Skeletal muscle tissue (tissue), 4 donors: ENCODE results near the gene PDZD8. TPM values are rescaled to one million over a fixed set of nuclear protein-coding genes. Genes with fewer than 3 reads are reported as not detected.

Experiments used
- H3K27ac ChIP-seq: one replicate; pipeline ENCODE4 v1.7.0; 2013; ENCODE audit warnings: mild to moderate bottlenecking, low read depth, low read length, inconsistent platforms
- H3K27me3 ChIP-seq, 3 donors: one replicate each; pipeline ENCODE4 v1.7.0; 2013; ENCODE audit warnings: low read length in 3 of 3; ENCODE audit not compliant: control insufficient read depth in 3 of 3, insufficient read depth in 3 of 3
- H3K36me3 ChIP-seq, 3 donors: one replicate each; pipeline ENCODE4 v1.7.0; 2013; ENCODE audit warnings: low read length in 3 of 3; ENCODE audit not compliant: control insufficient read depth in 3 of 3, insufficient read depth in 3 of 3
- H3K4me1 ChIP-seq, 3 donors: one replicate each; pipeline ENCODE4 v1.7.0; 2013; ENCODE audit warnings: low read length in 3 of 3, mild to moderate bottlenecking in 3 of 3; ENCODE audit not compliant: control insufficient read depth in 3 of 3, insufficient read depth in 3 of 3
- H3K4me3 ChIP-seq, 3 donors: one replicate each; pipeline ENCODE4 v1.7.0; 2013; ENCODE audit warnings: low read length in 3 of 3
- H3K9ac ChIP-seq, 3 donors: one replicate each; pipeline ENCODE4 v1.7.0; 2013; ENCODE audit warnings: low read length in 3 of 3, mild to moderate bottlenecking in 3 of 3, moderate library complexity in 2 of 3, low read depth in 1 of 3
- H3K9me3 ChIP-seq, 3 donors: one replicate each; pipeline ENCODE4 v1.7.0; 2013; ENCODE audit warnings: low read length in 3 of 3; ENCODE audit not compliant: control insufficient read depth in 3 of 3
- total RNA-seq: library from RNA; depleted of rRNA; stranded (reverse); fragments of >200 nt; gene quantifications from one replicate; pipeline ENCODE4 v1.2.3, GENCODE V29; 2014
- donor health status: Osteomylitis.

The PDZD8 gene
- total RNA-seq, 1 donor from 2014 or later = 7.8 TPM

GRCh38 chr10:117412469-117413010 lies 37.3 kb upstream of the PDZD8 start:
- no peaks in the 10 kb centered on the region for H3K36me3 ChIP-seq
- no peaks in the 10 kb centered on the region for H3K9me3 ChIP-seq
- H3K27me3 ChIP-seq = no peaks in the 10 kb centered on the region
- no peak overlapping the region for H3K27ac ChIP-seq
- no peak overlapping the region for H3K9ac ChIP-seq
- no peaks in the 10 kb centered on the region for H3K4me1 ChIP-seq
- H3K4me3 ChIP-seq = no peak overlapping the region

GRCh38 chr10:117411479-117412399 lies 36.5 kb upstream of the PDZD8 start:
- H3K4me1 ChIP-seq = no peaks in the 10 kb centered on the region
- H3K9me3 ChIP-seq = no peaks in the 10 kb centered on the region
- no peak overlapping the region for H3K27ac ChIP-seq
- H3K4me3 ChIP-seq = no peak overlapping the region
- no peaks in the 10 kb centered on the region for H3K27me3 ChIP-seq
- no peaks in the 10 kb centered on the region for H3K36me3 ChIP-seq
- no peak overlapping the region for H3K9ac ChIP-seq

- no peaks in the 10 kb centered on the region for H3K9me3 ChIP-seq
- no peak overlapping the region for H3K27ac ChIP-seq
- H3K9ac ChIP-seq = no peak overlapping the region
- no peak overlapping the region for H3K4me3 ChIP-seq
- no peaks in the 10 kb centered on the region for H3K4me1 ChIP-seq
- no peaks in the 10 kb centered on the region for H3K27me3 ChIP-seq
- no peaks in the 10 kb centered on the region for H3K36me3 ChIP-seq
Measured at GRCh38 chr10:117410557-117410956, 35.3 kb upstream of the PDZD8 start.

DNA sequence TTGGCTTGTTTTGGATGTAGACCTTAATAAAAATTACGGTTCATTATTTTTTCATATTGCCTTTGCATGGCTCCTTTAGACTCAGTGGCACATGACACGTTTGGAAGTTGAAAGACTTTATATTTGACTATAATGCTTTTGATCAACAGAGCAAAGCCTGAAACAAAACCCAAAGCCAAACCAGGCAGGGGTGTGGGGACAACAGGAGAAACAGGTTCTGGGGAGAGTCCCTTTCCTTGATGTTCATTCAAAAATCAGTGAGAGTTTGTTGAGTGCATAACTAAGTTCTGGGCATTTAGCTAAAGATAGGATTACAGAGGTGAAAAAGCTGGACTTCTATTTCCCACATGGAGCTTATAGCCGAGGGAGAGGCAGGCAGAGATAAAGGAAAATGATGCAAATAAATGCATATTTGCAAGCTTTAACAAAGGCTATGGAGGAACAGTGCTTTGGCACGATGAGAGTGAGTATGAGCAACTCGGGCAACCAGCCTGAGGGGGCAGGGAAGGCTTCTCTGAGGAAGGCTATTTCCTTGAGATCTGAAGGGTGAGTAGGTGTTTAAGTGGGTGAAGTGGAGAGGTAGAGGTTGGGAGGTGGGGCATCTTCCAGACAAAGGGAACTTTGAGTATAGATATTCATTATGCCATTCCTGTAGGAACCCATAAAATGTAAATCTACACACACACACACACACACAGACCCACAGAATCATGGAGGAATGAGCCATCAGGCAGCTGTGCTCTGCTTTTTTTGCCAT lies 34.5 kb upstream of the PDZD8 start:
- H3K9ac ChIP-seq = no peak overlapping the region
- H3K4me1 ChIP-seq = no peaks in the 10 kb centered on the region
- H3K9me3 ChIP-seq = no peaks in the 10 kb centered on the region
- no peaks in the 10 kb centered on the region for H3K36me3 ChIP-seq
- no peaks in the 10 kb centered on the region for H3K27me3 ChIP-seq
- H3K27ac ChIP-seq = no peak overlapping the region
- H3K4me3 ChIP-seq = no peak overlapping the region

- H3K4me3 ChIP-seq = no peak overlapping the region
- H3K27ac ChIP-seq = no peak overlapping the region
- H3K36me3 ChIP-seq = no peaks in the 10 kb centered on the region
- no peaks in the 10 kb centered on the region for H3K27me3 ChIP-seq
- H3K4me1 ChIP-seq = no peaks in the 10 kb centered on the region
- no peak overlapping the region for H3K9ac ChIP-seq
- H3K9me3 ChIP-seq = no peaks in the 10 kb centered on the region
Measured at GRCh38 chr10:117408436-117409384, 33.5 kb upstream of the PDZD8 start.

DNA sequence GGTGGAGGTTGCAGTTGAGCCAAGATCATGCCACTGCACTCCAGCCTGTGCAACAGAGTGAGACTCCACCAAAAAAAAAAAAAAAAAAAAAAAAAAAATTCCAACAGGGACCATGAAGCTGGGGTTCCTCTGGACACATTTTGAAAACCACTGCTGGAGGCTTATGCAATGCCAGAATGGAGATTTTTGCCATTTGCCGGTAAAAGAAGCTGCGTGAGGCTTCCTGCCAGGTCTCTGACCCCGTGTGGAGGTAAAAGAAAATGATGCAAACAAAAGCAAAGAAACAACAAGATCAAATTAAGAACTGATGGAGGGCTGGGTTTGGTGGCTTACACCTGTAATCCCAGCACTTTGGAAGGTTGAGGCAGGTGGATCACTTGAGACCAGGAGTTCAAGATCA lies 30.5 kb upstream of the PDZD8 start:
- peaks cover 0 to 3% (median 0%) of the 10 kb centered on the region in 3 donors for H3K27me3 ChIP-seq
- H3K9ac ChIP-seq = no peak overlapping the region
- no peak overlapping the region for H3K4me3 ChIP-seq

GRCh38 chr10:117400329-117400728 lies 25.1 kb upstream of the PDZD8 start:
- peaks cover 0 to 3% (median 0%) of the 10 kb centered on the region in 3 donors for H3K27me3 ChIP-seq
- H3K4me3 ChIP-seq = no peak overlapping the region
- H3K9me3 ChIP-seq = no peaks in the 10 kb centered on the region
- H3K9ac ChIP-seq = no peak overlapping the region
- H3K27ac ChIP-seq = no peak overlapping the region
- H3K36me3 ChIP-seq = no peaks in the 10 kb centered on the region
- no peaks in the 10 kb centered on the region for H3K4me1 ChIP-seq

More for the DNA sequence above, 30.5 kb upstream of the PDZD8 start:
- H3K9me3 ChIP-seq = no peaks in the 10 kb centered on the region
- H3K27ac ChIP-seq = no peak overlapping the region
- no peaks in the 10 kb centered on the region for H3K4me1 ChIP-seq
- H3K36me3 ChIP-seq = no peaks in the 10 kb centered on the region

DNA sequence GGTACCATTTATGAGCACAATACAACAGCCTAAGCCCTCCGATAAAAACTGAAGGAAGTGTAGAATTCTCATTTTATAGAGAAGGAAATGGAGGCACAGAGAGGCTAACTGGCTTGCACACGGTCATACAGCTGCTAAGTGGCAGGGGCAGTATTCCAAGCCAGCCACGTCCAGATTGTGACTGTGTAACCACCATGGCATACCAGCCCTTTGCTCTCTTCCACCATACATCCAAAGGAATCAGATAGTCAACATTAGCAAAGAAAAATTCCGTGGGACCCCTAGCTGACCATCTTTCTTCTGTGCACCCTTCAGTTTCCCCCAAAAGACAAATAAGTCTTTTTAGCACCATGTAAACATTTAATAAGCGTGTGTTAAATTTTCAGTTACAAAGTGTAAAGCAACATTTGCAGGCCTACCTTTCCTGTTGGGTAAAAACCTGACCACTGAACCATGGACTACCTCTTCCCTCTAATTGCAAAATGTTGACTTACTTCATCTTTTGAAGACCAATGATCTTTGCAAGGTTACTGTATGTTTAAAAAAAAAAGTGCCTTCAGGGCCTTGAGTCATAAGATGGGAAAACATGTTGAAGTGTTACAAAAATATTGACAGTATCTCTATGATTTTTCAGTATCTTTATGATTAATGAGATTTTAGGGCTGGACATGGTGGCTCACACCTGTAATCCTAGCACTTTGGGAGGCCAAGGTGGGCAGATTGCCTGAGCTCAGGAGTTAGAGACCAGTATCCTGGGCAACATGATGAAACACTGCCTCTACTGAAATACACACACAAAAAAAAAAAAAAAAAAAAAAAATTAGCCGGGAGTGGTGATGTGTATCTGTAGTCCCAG lies 24.3 kb upstream of the PDZD8 start:
- peaks cover 0 to 3% (median 0%) of the 10 kb centered on the region in 3 donors for H3K27me3 ChIP-seq
- H3K36me3 ChIP-seq = no peaks in the 10 kb centered on the region
- H3K9ac ChIP-seq = no peak overlapping the region
- H3K4me3 ChIP-seq = no peak overlapping the region
- H3K27ac ChIP-seq = no peak overlapping the region
- H3K9me3 ChIP-seq = no peaks in the 10 kb centered on the region
- H3K4me1 ChIP-seq = no peaks in the 10 kb centered on the region

GRCh38 chr10:117398029-117398428 lies 22.8 kb upstream of the PDZD8 start:
- H3K4me1 ChIP-seq = no peaks in the 10 kb centered on the region
- H3K9me3 ChIP-seq = no peaks in the 10 kb centered on the region
- H3K9ac ChIP-seq = no peak overlapping the region
- no peak overlapping the region for H3K27ac ChIP-seq
- H3K4me3 ChIP-seq = no peak overlapping the region
- peaks cover 0 to 3% (median 0%) of the 10 kb centered on the region in 3 donors for H3K27me3 ChIP-seq
- no peaks in the 10 kb centered on the region for H3K36me3 ChIP-seq
